ENCODE data around the gene ZNF776.

DNA sequence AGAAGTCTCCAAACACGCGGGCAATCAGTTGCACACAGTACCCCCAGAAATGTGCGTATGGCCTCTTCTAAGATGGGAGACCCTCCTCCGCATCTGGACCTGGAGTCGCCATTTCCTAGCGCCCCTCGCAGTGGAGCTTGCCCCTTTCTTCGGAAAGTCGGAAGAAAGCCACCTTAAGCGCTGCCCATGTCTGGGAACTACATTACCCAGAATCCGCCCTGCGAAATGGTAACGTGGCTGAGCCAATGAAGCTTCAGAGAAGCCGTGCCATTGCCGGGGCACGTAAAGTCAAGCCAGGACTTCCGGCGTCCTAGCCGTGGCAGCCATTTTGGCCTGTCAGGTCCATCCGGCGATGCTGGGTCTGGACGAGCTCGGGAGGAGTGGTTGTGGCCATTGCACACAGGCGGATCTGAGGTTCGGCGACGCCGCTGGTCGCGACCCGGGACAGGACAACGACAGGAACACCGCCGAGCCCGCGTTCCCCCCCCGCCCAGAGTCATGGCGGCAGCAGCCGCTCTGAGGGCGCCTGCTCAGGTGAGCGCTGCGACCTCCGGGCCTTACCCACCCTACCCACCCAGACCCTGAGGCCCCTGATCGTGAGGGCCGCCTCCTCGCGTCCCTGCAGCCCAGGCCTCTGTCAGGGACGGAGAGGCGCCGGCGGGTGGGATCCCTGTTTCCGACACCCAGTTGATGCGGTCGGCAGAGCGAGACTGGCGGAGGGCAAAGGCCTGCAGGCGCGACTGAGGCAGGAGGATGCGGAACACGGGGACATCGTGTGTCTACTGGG, 22.9 kb downstream of the ZNF776 start, which contains the start of gene ZNF586:
- peak; percentile 97 for TF ChIP-seq POLR2AphosphoS5 (IDR thresholded peaks at IDR 0.05)
- TF ChIP-seq, protein P1, sequence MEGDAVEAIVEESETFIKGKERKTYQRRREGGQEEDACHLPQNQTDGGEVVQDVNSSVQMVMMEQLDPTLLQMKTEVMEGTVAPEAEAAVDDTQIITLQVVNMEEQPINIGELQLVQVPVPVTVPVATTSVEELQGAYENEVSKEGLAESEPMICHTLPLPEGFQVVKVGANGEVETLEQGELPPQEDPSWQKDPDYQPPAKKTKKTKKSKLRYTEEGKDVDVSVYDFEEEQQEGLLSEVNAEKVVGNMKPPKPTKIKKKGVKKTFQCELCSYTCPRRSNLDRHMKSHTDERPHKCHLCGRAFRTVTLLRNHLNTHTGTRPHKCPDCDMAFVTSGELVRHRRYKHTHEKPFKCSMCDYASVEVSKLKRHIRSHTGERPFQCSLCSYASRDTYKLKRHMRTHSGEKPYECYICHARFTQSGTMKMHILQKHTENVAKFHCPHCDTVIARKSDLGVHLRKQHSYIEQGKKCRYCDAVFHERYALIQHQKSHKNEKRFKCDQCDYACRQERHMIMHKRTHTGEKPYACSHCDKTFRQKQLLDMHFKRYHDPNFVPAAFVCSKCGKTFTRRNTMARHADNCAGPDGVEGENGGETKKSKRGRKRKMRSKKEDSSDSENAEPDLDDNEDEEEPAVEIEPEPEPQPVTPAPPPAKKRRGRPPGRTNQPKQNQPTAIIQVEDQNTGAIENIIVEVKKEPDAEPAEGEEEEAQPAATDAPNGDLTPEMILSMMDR (IDR thresholded peaks at IDR 0.05; ENCODE audit: poor library complexity, severe bottlenecking), result no peak
- peak; percentile 20 for TF ChIP-seq EP300 (conservative IDR thresholded peaks at IDR 0.05; ENCODE audit: poor library complexity, severe bottlenecking)
- TF ChIP-seq EZH2 (IDR thresholded peaks at IDR 0.05; ENCODE audit: borderline replicate concordance, insufficient read depth, low read length, poor library complexity, severe bottlenecking), result no peak
- TF ChIP-seq RAD21 (conservative IDR thresholded peaks at IDR 0.05), result peak; percentile 34
